ENCODE data around the gene AGBL1.

Gene AGBL1

DNA sequence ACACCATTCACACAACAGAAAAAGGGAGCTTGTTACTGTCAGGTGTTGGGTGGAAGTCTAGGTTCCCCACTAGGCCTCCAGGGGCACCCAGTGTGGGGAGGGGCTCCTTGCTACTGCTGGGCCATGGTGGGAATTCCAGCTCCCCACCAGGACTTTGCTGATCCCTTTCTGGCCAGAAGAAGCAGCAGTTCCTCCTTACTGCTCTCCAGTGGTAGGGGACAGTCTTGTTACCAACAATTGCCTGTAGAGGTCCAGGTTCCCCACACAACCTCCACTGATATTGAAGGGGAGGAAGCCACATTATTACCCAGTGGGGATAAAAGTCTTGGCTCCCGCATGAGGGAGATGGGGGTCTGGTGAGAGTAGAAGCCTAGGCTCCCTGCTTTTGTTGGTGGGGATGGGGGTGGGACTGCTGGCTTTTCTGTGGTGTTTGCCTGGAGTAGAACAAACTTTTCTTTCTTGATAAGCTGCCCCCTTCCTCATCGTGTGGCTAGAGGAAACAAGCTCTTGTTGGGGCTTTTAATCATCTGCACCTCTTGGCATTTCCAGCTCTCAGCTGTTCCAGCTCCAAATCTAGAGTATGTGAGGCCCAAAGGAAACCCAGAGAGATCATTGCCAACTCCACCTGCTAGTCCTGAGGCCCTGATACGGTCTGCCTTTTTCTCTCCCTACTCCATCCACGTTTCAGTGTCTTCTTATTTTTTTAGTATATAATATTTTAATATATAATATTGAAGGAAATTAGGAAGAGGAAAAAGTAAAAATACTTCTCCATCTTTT is 824.2 kb downstream of the AGBL1 start:
- no peak for DNase-seq (ENCODE audit: low read depth)
- H3K4me3 ChIP-seq (ENCODE audit: low read depth, low read length), result no peak overlapping the region
- no peak for TF ChIP-seq CTCF (conservative IDR thresholded peaks at IDR 0.05; ENCODE audit: low read depth, low read length)

DNA sequence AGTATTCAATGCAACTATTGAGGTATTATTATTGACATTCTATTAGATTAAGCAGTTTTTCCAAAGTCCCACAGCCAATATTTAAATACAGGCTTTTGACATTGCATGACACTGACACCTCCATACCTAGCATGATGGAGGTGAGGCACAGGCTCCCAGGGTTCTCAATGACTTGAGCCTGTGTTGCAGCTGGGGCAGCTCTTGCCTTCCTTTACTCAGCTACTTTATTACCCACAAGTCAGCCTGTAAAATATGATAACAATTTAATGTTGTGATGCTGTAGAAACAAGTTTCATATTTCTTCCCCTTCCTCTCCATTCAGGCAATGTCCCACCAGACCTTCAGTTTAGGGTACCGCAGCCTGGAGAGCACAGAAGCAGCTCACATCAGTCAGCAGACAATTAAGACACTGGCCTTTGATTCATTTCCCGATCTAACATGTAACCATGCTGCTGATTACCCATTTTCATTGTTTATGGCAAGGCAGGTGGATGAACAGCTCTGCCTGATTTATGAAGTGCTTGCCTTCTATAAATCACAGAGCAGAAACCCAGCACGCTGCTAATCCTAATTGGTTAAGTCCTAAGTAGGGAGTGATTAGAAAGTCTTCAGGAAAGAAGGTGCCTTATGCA is 826.1 kb downstream of the AGBL1 start:
- TF ChIP-seq CTCF (conservative IDR thresholded peaks at IDR 0.05; ENCODE audit: low read depth, low read length), result no peak
- no peak for DNase-seq (ENCODE audit: low read depth)
- H3K4me3 ChIP-seq (ENCODE audit: low read depth, low read length), result no peak overlapping the region

DNA sequence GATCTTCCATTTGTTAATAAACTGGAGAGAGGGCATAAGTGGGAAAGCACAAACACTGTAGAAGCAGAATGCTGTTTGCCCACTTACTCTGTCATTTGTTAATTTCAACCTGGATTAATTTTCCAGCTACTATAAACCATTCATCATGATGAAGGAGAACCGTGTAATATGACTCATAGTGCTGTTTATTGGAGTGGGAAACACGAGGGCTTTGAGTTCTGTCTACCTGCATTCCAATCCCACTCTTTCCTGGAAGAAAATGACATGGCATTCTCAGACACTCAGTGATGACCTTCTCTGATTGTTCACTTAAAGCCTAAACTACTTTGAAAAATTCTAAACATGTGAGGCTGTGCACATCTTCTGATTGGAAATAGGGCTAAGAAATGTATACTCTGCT is 826.7 kb downstream of the AGBL1 start:
- H3K4me3 ChIP-seq (ENCODE audit: low read depth, low read length), result no peak overlapping the region
- no peak for DNase-seq (ENCODE audit: low read depth)
- TF ChIP-seq CTCF (conservative IDR thresholded peaks at IDR 0.05; ENCODE audit: low read depth, low read length), result no peak

DNA sequence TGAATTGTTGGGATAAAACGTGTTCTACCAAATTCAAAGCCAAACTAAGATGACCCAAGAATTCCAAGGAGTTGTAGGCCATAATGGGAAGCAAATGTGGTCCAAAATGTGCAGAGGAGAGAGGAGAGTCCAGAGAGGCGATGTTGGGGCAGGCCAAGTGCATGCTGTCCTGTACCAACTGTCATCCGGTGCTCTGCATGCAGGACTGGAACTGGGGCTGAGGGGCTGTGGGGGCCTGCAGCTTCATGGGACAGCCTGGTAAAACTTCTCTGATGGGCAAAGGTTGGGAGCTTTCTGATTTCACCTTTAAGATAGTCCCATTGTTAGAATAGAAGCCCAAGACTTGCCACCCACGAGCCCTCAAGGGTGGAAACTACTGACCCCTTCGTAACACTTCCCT is 831.4 kb downstream of the AGBL1 start:
- DNase-seq (ENCODE audit: low read depth), result no peak
- TF ChIP-seq CTCF (conservative IDR thresholded peaks at IDR 0.05; ENCODE audit: low read depth, low read length), result no peak
- no peak overlapping the region for H3K4me3 ChIP-seq (ENCODE audit: low read depth, low read length)

- DNase-seq (ENCODE audit: low read depth), result no peak
- no peak for TF ChIP-seq CTCF (conservative IDR thresholded peaks at IDR 0.05; ENCODE audit: low read depth, low read length)
- no peak overlapping the region for H3K4me3 ChIP-seq (ENCODE audit: low read depth, low read length)
Observed at GRCh38 chr15:86912661-86913060, 833.0 kb downstream of the AGBL1 start.

- TF ChIP-seq CTCF (conservative IDR thresholded peaks at IDR 0.05; ENCODE audit: low read depth, low read length), result peak; percentile 57
- no peak overlapping the region for H3K4me3 ChIP-seq (ENCODE audit: low read depth, low read length)
- DNase-seq (ENCODE audit: low read depth), result peak; percentile 67
Observed at GRCh38 chr15:86915811-86916331, 836.2 kb downstream of the AGBL1 start.

All from choroid plexus epithelial cell (primary cell).